ENCODE measurements around the gene FRMPD4.

Gene FRMPD4

DNA sequence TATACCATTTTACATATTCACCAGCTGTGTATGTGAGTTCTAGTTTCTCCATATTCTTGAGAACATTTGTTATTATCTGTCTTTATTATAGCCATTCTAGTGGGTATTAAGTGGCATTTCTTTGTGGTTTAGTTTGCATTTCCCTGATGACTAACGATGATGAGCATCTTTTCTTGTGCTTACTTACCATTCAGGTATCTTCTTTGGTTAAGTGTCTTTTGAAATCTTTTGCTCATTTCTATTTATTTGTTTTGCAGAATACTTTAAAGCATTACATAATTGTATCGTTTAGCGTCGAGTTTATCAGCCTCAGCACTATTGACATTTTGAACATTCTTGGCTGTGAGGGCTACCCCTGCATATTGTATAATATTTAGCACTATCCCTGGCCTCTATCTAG lies 85.4 kb downstream of the FRMPD4 start:
- DNase-seq: no peak

DNA sequence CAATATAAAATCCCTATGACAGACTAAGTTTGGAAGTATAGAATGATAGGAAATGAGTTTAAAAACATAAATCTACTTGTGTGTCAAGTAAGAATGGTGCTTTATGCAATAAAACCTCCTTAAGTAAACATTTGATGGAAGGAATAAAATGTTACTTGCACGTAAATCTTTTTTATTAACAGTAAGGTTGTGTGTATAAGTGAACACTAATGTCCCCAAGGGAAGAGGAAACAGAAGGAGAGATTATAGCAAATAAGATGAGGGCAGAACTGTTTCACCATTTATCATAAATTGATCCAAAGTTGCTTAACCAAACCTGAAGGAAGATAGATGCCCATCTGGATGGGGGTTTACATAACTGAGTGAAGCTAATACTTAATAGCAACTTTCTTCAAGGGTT lies 86.8 kb downstream of the FRMPD4 start:
- DNase-seq: no peak

DNA sequence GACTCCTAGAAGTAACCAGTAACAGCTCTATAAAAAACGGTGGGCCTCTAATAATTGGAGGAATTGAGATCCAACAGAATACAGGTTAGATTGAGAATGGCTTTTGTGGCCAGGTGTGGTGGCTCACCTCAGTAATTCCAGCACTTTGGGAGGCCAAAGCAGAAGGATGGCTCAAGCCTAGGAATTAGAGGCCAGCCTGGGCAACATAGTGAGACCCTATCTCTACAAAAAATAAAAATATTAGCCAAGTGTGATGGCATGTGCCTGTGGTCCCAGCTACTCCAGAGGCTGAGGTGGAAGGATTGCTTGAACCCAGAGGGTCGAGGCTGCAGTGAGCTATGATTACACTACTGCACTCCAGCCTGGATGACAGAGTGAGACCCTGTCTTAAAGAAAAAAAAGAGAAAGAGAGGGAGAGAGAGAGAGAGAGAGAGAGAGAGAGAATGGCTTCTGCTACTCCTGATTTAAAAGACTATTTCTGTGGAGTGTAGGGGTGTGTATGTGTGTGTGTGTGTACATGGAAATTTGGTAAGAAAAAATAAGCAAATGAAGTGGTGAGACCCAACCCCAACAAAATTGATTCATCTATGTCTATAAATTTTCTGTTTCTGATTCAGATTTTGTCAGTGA lies 89.3 kb downstream of the FRMPD4 start:
- no peak for DNase-seq

DNA sequence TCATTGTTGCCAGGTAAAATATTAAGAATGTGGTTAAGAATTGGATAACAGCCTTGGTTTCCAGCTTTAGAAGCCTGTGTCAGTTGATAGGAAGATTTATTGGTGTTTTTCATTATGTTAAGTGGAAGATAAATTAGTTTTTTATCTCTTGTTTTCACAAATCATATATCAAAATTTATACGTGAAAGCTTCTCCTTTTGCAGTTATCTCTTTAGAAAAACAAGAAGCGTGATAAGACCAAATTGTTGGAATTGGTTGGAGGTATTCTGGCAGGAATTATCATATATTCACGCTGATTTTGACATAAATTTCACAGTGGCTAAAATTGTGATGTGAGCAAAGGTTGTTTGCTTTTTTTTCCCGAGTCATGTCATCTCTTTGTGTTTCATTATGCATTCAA lies 90.6 kb downstream of the FRMPD4 start:
- no peak for DNase-seq

DNA sequence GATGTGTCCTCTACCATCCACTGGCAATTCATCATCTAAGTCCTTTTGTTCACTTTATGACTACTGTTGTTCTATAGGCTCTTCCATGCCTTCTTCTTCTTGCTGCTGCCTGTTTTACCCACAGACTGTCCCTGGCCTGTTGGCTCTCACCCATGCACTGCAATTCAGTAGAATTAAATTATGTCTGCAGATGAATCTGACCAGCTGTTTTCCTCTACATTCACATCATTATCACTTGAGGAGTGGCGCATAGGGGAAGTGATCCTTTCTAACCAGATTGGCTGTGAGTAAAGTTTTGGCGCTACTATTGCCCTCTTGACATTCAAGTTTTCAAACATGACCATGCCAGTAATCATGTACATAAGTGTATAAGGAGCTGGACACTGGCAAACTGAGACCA lies 91.7 kb downstream of the FRMPD4 start:
- DNase-seq: no peak

DNA sequence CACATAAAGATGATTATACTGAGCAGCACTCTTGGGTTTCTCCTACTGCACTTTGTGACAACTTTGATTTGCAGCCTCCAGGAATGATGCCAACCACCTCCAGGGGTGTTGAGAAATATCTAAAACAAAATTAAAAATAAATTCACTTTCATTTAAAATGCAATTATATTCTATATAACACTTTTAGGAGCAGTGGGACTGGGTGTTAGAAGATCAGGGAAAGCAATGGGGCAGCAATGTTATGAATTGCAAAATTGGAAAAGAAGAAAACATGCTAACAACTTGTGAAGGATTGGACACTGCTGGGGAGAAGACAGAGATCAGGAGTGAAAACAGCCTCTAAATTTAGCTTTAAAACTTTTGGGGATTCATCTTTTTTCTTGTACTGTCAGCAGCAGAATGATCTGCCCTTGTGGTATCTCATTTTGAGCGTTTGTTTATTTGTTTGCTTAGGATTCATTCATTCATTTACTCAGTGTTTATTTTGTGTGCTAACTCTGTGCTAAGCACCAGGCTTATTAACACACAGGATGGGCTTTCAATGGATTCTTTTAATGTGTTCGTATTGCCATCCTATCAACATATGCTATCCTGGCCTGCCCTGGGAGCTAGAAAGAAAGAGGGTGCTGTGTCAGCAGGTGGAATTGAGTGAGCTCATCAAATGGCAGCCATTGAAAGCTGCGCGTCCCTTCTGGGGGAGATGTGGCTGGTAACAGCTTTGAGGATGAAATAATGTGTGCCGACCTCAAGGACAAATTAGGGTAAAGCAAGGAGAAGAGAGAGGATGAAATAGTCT lies 96.5 kb downstream of the FRMPD4 start:
- no peak for DNase-seq

DNA sequence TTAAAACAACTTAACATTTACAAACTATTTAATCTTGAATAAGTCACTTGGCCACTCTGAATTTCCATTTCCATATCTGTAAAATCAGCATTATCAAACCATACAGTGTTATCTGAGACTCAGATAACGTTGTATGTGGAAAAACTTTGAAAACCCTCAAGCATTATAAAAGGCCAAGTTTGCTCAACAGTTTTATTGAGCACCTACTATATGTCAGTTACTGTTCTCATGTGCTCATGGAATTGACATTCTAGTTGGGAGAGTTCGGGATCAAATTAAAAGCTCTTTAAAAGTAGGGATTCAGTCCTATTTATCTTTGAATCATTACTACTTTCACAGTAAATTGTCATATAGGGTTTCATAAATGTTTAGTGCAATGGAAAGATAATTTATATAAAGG lies 97.9 kb downstream of the FRMPD4 start:
- DNase-seq: no peak

DNA sequence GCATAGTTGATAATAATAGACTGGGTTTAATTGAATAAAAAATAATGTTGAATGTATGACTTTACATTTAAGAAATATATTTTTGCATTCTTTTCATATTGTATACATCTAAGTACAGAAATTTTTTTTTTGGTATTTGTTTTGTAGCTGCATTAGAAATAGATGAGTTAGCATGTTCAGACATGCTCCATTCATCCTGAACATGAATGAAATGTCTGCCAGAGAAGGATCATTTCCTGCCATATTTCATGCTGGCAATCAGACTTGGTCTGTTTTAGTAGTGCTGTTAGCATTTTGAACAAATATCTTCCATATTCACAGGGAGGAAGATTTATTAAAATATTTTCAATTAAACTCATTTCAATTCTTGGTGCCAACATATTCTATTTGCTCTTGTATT lies 98.9 kb downstream of the FRMPD4 start:
- DNase-seq: no peak

DNA sequence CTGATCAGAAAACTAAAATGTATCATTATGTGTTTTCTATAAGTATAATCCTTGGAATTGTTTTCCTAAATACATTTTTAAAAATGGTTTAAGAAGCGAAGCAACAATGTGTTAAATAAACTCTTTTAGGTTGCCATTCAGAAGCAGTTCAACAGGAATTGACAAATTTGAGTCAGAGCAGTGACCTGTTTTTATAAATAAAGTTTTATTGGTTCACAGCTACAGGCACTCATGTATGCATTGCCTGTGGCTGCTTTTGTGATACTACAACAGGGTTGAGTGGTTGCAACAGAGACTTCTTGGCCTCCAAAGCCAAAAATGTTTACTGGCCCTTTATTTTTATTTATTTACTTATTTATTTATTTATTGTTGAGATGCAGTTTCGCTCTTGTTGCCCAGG lies 99.5 kb downstream of the FRMPD4 start:
- DNase-seq: no peak

DNA sequence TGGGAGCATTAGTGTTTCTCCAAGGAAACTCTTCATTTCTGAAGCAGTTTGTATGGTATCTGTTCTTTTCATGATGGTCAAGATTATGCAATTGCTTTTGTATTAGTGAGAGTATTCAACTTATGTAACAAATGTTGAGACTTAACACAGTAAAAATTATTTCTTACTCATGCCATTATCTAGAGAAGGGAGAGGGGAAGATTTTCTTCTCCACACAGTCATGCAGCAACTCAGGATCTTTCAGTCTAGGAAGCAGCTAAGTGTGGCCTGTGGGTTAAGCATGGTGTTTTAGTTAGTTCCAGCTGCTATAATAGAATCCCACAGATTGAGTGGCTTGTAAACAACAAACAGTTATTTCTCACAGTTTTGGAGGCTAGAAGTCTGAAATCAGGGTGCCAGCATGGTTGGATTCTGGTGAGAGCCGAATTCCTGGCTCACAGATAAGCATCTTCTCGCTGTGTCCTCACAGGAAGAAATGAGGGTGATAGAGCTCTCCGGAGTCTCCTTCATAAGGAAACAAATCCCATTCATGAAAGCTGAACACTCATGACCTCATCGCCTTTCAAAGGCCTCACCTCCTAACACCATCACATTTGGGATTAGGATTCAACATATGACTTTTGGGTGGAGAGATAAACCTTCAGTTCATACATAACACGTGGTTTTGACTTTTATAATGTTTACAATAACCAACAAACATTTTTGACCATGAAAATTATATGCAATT lies 101.2 kb downstream of the FRMPD4 start:
- DNase-seq: no peak

DNA sequence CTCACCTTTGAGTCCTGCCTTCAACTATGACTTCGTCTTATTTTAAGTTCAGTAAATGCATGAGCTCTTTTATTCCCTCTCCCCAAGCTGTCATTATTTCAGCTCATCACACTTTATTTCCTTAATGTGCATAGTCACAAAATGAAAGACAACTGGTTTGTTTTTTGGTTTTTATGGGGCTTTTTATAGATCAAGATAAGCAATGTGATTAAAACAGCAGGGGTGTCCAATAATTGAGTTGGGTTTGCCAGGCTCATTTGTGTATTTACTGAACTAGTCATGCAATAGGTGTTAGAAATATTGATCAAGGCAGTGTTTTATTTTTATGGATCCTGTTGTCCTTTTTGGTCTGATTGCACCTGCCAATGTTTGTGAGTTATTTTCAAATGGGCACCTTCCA lies 102.2 kb downstream of the FRMPD4 start:
- no peak for DNase-seq

DNA sequence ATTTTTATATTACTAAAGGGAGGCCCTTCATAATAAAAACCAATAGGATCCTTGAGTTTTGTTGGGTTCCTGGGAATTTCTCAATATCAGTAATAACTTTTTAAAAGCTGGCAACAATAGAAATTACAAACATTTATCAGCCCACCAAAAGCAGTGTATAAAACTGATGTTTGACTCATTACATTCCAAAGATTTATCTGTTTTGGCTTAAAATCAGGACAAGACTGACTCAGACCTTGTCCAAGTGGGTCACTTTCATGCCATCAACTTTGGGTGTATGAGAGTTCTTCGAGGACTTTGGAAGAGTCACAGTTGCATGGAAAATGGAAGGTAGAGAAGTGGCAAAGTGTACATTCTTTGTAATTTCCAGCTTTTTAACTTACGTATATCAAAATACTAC lies 102.8 kb downstream of the FRMPD4 start:
- DNase-seq: no peak

DNA sequence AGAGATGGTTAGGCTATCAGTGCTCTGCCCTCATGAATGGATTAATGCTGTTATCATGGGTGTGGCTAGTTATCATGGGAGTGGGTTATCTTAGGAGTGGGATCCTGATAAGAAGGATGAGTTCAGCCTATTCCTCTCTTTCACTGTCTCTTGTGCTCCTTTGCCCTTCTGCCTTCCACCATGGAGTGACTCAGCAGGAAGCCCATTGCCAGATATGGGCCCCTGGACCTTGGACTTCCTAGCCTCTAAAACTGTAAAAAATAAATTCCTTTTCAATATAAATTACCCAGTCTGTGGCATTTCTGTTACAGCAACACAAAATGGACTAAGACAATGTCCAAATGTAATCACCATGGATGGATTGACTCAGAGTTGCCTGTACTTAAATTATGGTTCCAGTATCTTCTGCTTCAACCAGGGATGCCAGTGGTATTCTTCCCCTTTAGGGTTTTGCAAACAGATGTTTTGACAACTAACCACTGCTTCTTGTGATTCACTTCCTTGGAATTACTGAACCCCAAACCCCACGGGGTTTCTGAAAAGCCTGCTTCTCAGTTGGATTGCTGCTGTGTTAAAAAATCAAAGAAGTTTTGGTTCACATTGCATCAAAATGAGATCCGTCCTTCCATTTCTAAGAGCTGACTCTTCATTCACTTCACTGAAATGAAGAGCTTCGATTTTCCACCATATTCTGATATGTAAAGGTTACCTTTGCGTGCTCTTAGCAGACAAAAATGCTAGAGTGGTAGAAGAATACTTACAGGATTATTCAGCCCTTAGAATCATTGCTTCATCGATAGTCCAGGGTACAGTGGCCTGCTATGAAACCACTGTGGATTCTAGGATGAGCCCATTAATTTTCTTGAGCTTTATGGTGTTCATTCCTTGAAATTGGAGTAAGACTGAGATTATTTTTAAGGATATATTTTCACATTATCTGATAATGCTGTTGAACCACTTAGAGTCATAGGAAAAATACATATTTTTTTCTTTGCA lies 107.7 kb downstream of the FRMPD4 start:
- DNase-seq: no peak

DNA sequence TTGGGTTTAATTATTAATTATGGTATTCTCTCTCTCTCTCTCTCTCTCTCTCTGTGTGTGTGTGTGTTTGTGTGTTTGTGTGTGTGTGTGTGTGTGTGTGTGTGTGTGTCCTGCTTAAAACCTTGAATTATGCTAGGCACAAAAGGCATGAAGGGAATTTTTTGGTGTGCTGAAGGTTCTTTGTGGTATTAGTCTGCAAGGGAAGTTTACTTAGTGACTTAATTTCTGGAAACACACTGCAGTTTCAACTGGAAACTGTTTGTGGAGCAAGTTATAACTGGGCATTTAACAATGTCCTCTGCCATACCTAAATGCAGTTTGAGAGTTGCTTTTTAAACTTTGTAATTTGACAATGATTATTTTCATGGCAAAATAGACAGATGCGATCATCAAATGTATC lies 111.7 kb downstream of the FRMPD4 start:
- DNase-seq: no peak

DNA sequence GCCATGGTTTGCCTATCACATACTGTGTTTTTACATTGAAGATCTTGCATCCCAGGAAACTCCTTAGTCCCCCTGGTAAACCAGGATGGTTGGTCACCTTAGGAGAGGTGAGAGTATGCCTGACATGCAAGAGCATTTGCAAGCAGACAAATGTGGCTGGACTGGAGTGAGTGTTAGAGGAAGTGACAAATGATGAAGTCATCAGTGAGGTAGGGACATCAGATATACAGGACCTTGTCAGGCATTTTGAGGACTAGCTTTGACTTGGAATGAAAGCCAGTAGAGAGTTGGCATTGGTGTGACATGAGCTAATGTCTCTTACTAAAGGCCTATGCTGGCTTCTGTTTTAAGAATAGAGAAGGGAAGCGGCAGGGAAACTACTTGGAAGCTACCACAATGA lies 124.9 kb downstream of the FRMPD4 start:
- no peak for DNase-seq

DNA sequence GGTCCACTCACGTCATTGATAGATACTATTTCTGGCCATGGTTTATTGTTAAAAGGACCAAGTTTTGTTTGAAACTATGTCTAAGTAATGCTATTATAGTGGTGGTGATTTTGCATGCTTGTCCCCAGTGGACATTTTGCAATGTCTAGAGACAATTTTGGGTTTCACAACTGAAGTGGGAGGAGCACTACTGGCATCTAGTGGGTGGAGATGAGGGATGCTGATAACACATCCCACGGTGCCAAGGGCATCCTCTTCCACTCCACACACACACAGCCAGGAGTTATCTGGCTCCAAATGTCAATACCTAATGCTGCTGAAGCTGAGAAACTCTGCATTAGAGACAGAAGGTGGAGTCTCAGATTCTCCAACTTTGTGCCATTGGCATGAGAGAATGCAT lies 131.2 kb downstream of the FRMPD4 start:
- DNase-seq: no peak

DNA sequence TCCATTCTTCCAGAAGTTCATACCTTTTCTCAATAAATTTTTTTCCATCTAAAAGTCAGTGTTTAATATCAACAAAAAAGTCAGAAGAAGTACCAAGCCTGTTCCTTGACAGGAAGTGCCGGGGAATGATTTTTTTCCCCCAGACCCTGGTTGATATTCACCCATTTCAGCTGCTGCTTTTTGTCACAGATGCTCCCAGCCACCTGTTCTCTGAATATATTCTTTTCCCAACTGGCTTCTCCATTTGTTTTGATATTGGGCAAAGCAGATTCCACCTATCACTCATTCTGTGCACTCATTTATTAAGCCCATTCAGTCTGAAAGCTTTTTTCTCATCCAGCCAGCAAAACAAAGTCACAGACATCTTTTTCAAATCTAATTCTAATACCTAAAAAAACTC lies 139.9 kb downstream of the FRMPD4 start:
- no peak for DNase-seq

DNA sequence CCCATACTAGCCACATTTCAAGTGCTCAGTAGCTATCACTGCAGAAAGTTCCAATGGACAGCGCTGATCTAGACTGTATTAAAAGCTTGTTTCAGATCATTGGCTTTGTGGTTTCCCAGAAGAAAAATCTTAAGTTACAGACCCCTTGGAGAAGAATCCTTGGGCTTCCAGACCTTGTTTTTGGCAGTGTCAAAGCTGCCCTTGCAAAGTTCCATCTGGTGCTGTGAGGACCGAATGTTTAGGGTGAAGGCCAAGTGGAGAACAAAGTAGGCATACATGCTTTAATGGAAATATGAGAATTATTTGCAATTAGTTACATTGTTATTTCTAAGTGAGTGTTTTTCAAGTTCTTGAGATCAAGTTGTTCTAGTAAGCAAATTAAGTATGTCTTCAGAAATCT lies 144.7 kb downstream of the FRMPD4 start:
- no peak for DNase-seq

DNA sequence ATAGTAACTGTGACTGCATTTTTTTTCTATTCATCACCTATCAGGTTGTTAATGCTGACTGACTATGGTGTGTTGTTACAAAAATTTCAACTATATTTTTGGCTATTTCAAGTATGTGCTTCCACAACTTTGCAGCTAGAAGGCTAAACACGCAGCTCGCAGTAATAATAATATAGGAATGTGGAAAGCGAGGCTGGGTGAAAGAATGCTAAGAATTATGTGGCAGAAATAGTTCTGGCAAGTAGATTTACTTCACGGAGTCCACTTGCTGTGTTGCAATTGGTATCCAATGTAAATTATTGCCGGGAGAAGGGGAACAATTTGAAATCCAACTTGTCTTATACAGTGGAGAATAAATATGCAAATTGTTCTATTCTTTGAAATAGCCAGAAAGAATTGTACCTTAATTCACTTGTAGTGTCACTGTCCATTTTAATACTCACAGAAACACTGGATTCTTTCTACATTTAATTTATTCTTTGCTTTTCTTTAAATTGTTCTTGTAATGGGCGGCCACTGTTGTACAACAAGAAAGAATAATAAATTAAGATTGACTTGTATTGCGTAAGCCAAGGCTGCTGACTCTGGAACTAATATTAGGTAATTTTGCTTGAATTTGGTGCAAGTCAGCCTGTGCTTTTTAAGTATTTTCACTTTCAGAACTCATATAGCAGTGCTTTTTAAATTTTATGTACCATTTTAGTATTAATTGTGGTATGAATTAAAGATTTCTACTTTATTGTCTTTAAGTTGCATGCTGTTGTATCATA lies 154.9 kb downstream of the FRMPD4 start:
- DNase-seq: no peak

DNA sequence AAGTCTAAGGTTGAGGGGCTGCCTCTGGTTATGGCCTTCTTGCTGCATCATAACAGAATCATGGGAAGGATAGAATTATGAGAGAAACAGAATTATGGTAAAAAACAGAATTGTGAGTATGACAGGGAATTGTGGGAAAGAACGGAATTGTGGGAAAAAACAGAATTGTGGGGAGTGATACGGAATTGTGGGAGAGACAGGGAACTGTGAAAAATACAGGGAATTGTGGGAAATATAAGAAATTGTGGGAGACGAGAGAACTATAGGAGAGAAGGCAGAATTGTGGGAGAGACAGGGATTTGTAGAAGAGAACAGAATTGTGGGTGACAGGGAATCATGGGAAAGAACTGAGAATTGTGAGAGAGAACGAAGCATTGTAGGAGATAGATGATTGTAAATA lies 159.1 kb downstream of the FRMPD4 start:
- DNase-seq: no peak

DNA sequence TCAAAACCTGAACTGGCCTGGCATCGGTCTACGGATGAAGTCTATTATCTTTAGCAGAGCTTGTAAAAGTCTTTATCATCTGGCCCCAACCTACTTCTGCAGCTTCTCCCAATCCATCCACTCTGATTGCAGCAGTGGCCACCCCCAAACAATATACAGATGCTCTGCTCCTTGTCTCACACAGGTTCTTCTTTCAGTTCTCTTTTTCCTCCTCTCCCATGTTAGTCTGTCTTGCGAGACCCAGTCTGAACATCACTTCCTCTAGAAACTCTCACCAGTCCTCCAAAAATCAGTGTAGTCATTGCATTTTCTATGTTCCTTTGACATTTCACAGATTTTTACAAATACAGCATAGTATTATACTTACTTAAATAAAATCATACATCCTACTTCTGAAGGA lies 163.0 kb downstream of the FRMPD4 start:
- DNase-seq: no peak

DNA sequence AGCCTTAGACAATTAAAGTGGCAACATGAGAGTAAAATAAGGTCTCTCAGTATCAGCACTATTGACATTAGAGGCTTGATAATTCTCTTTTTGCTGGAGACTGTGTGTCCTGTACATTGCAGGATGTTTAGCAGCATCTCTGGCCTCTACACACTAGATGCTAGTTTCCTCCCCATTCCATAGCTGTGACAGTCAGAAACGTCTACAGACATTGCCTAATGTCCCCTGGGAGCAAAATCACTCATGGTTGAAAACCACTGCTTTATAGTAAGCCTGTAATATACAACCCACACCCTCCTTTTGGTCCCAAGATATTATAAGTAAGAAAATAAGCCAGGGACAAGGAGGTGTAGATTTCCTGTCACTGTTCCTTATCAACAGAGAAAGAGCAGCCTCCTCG lies 166.0 kb downstream of the FRMPD4 start:
- no peak for DNase-seq
